Caco-2 (cell line): ENCODE data around the gene RRH. TPM values are rescaled to one million over a fixed set of nuclear protein-coding genes. Genes with fewer than 3 reads are reported as not detected.

ENCODE experiments used
- BruUV-seq: library from RNA; stranded (reverse); fragments of 400-500 nt; replicated peaks from 2 replicates; lab custom pipeline; 2021; lab: Mats Ljungman, UMichigan
- CTCF ChIA-PET: fragments of 300-600 bp; sonication (Branson Sonifier 250); formaldehyde crosslinking; loops from one replicate; lab custom pipeline; 2022; ENCODE audit warnings: antibody characterized with exemption; lab: Charles Lee
- POLR2A ChIA-PET: fragments of 300-600 bp; sonication (Branson Sonifier 250); formaldehyde crosslinking; loops from one replicate; lab custom pipeline; 2022; ENCODE audit warnings: antibody characterized with exemption; lab: Charles Lee
- DNase-seq, 2 experiments: peaks; one replicate each; pipeline versions ENCODE4 v3.0.0 to v3.0.0-alpha.2; 2020 to 2022
- H3K27me3 ChIP-seq: replicated peaks from 2 replicates; pipeline ENCODE4 v1.6.0; 2011; ENCODE audit warnings: low read length; ENCODE audit not compliant: control insufficient read depth, insufficient read depth
- H3K36me3 ChIP-seq: 2 replicates; pipeline ENCODE4 v1.5.1; 2011; ENCODE audit warnings: low read length; ENCODE audit not compliant: control insufficient read depth, insufficient read depth
- H3K4me1 ChIP-seq: fragments of 250-450 bp; sonication (Bioruptor Pico); 2 replicates; pipeline ENCODE4 v1.5.1; 2020; ENCODE audit warnings: mild to moderate bottlenecking
- H3K4me3 ChIP-seq: 2 replicates; pipeline ENCODE4 v1.5.1; 2011; ENCODE audit warnings: low read depth, mild to moderate bottlenecking, control low read depth, low read length
- H3K9me3 ChIP-seq: fragments of 250-450 bp; sonication (Bioruptor Pico); 2 replicates; pipeline ENCODE4 v1.5.1; 2020; ENCODE audit warnings: mild to moderate bottlenecking, moderate library complexity
- H3K27ac Mint-ChIP-seq: one replicate; pipeline ENCODE4 v1.8.0; 2022; ENCODE audit warnings: mixed read lengths; ENCODE audit not compliant: unreplicated experiment
- H3K27me3 Mint-ChIP-seq: one replicate; pipeline ENCODE4 v1.8.0; 2022; ENCODE audit warnings: mixed read lengths; ENCODE audit not compliant: insufficient read depth, unreplicated experiment
- H3K36me3 Mint-ChIP-seq: one replicate; pipeline ENCODE4 v1.8.0; 2022; ENCODE audit warnings: mild to moderate bottlenecking, mixed read lengths; ENCODE audit not compliant: insufficient read depth, unreplicated experiment
- H3K4me1 Mint-ChIP-seq: one replicate; pipeline ENCODE4 v1.8.0; 2022; ENCODE audit warnings: low read depth, mixed read lengths; ENCODE audit not compliant: unreplicated experiment
- H3K4me3 Mint-ChIP-seq: one replicate; pipeline ENCODE4 v1.8.0; 2022; ENCODE audit warnings: mild to moderate bottlenecking, moderate library complexity, mixed read lengths; ENCODE audit not compliant: unreplicated experiment
- H3K9me3 Mint-ChIP-seq: one replicate; pipeline ENCODE4 v1.8.0; 2022; ENCODE audit warnings: mixed read lengths; ENCODE audit not compliant: unreplicated experiment
- CTCF ChIP-seq, 2 experiments: fragments of 200-600 bp in 1 of 2; IDR thresholded peaks; 1 replicate in 1 of 2; 2 replicates in 1 of 2; pipeline versions ENCODE4 v1.5.1 to v1.8.0; 2011 to 2022; ENCODE audit warnings: antibody characterized with exemption in 1 of 2, control low read depth in 1 of 2, inconsistent platforms in 1 of 2, low read depth in 1 of 2, low read length in 1 of 2, mild to moderate bottlenecking in 1 of 2, moderate library complexity in 1 of 2; ENCODE audit not compliant: insufficient read depth in 1 of 2, severe bottlenecking in 1 of 2, unreplicated experiment in 1 of 2
- intact Hi-C: fragments of 100-400 bp; cut with micrococcal nuclease; formaldehyde crosslinking; loops from one replicate; pipeline ENCODE4 v1.10.0; 2022; ENCODE audit not compliant: unreplicated experiment
- total RNA-seq: library from RNA; stranded (reverse); gene quantifications from 2 replicates; pipeline ENCODE4 v1.2.3, GENCODE V29; 2022

Gene RRH
- total RNA-seq, 1 experiment from 2014 or later, result 0.34 TPM

- no peaks in the 10 kb centered on the region for H3K36me3 Mint-ChIP-seq
- H3K27ac Mint-ChIP-seq, result no peak overlapping the region
- H3K4me3 Mint-ChIP-seq, result no peak overlapping the region
- no peaks in the 10 kb centered on the region for H3K4me1 Mint-ChIP-seq
- Histone ChIP-seq H3K36me3 (no peaks in the 10 kb centered on the region), H3K27me3 (no peaks in the 10 kb centered on the region), H3K9me3 (no peaks in the 10 kb centered on the region), H3K4me3 (no peak overlapping the region), H3K4me1 (no peaks in the 10 kb centered on the region)
- CTCF ChIA-PET, result no interaction called here
- no TSS peak for BruUV-seq
- H3K27me3 Mint-ChIP-seq, result peaks cover 13% of the 10 kb centered on the region
- no peaks in the 10 kb centered on the region for H3K9me3 Mint-ChIP-seq
- POLR2A ChIA-PET, result no interaction called here
- no peak for TF ChIP-seq CTCF (IDR thresholded peaks at IDR 0.05; ENCODE audit: insufficient read depth in 1 of 2, low read depth in 1 of 2, low read length in 1 of 2, severe bottlenecking in 1 of 2, unreplicated experiment in 1 of 2)
- intact Hi-C loops, result no loop called here
- DNase-seq, result no peak
Observed at GRCh38 chr4:109787807-109788206, 40.0 kb upstream of the RRH start.

- Mint-ChIP-seq H3K4me1 (no peaks in the 10 kb centered on the region), H3K27me3 (peaks cover 17% of the 10 kb centered on the region), H3K36me3 (no peaks in the 10 kb centered on the region), H3K4me3 (no peak overlapping the region), H3K9me3 (no peaks in the 10 kb centered on the region), H3K27ac (no peak overlapping the region)
- TF ChIP-seq CTCF (IDR thresholded peaks at IDR 0.05; ENCODE audit: insufficient read depth in 1 of 2, low read depth in 1 of 2, low read length in 1 of 2, severe bottlenecking in 1 of 2, unreplicated experiment in 1 of 2), result no peak
- Histone ChIP-seq H3K4me3 (no peak overlapping the region), H3K27me3 (no peaks in the 10 kb centered on the region), H3K9me3 (no peaks in the 10 kb centered on the region), H3K4me1 (no peaks in the 10 kb centered on the region), H3K36me3 (no peaks in the 10 kb centered on the region)
- intact Hi-C loops, result no loop called here
- ChIA-PET CTCF (interaction anchor here (1.2 kb wide), 1 partner anchor 9 kb away, joined by 5 read pairs; no protein-coding TSS in a partner anchor), POLR2A (interaction anchor here (0.5 kb wide), 1 partner anchor 235 kb away, joined by 7 read pairs; the partner anchor contains the start of gene MCUB)
- no TSS peak for BruUV-seq
- DNase-seq, result no peak
Observed at GRCh38 chr4:109795059-109795458, 32.7 kb upstream of the RRH start.

GRCh38 chr4:109798866-109799265, 28.9 kb upstream of the RRH start:
- Mint-ChIP-seq H3K27ac (no peak overlapping the region), H3K9me3 (no peaks in the 10 kb centered on the region), H3K4me1 (no peaks in the 10 kb centered on the region), H3K27me3 (peaks cover 10% of the 10 kb centered on the region), H3K36me3 (no peaks in the 10 kb centered on the region), H3K4me3 (no peak overlapping the region)
- no peak for TF ChIP-seq CTCF (IDR thresholded peaks at IDR 0.05; ENCODE audit: insufficient read depth in 1 of 2, low read depth in 1 of 2, low read length in 1 of 2, severe bottlenecking in 1 of 2, unreplicated experiment in 1 of 2)
- H3K4me3 ChIP-seq, result no peak overlapping the region
- ChIA-PET POLR2A (no interaction called here), CTCF (no interaction called here)
- no peak for DNase-seq
- no peaks in the 10 kb centered on the region for H3K27me3 ChIP-seq
- no peaks in the 10 kb centered on the region for H3K4me1 ChIP-seq
- no peaks in the 10 kb centered on the region for H3K9me3 ChIP-seq
- no TSS peak for BruUV-seq
- intact Hi-C loops, result no loop called here
- no peaks in the 10 kb centered on the region for H3K36me3 ChIP-seq
